ENCODE data around the gene C1QL1.

DNA sequence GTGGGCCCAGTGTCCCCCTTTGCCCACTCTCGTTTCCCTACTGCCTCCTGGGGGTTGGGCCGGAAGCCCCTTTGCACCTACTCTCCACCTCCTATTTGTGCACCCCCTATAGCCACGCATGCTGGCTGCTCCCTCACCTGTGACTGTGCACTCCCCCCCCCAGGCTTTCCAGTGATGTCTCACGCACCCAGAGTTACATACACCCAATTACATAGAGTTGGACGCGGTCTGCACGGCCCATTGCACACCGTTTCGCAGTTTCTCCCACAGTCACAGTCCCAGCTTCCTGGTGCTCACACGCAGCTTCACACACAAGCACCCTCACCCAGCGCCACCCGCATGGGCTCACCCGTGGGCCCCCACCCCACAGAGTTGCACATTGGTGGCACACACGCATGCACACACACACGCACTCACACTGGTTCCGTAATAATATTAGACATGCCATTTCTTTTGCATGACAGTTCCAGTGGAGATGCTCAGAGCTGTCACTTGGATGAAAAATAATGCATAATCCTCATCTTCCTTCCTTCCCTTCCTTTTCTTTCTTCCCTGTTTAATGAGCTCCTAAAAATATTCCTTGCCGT, 21.5 kb upstream of the C1QL1 start:
- TF ChIP-seq EZH2 (IDR thresholded peaks at IDR 0.05; ENCODE audit: insufficient read depth, poor library complexity, severe bottlenecking) (no peak), EZH2phosphoT487 (IDR thresholded peaks at IDR 0.05; ENCODE audit: insufficient read depth, low read depth) (no peak)
